Glutamatergic neuron (in vitro differentiated cells): ENCODE data around the gene SAMD15. TPM values are rescaled to one million over a fixed set of nuclear protein-coding genes. Genes with fewer than 3 reads are reported as not detected.

Experiments used
- DNase-seq: peaks from one replicate; pipeline ENCODE4 v3.0.0; 2022
- H3K27ac Mint-ChIP-seq: one replicate; pipeline ENCODE4 v1.8.0; 2020; ENCODE audit warnings: mild to moderate bottlenecking, mixed read lengths, inconsistent platforms; ENCODE audit not compliant: unreplicated experiment
- H3K27me3 Mint-ChIP-seq: one replicate; pipeline ENCODE4 v1.8.0; 2020; ENCODE audit warnings: mild to moderate bottlenecking, moderate library complexity, mixed read lengths, inconsistent platforms; ENCODE audit not compliant: unreplicated experiment
- H3K36me3 Mint-ChIP-seq: one replicate; pipeline ENCODE4 v1.8.0; 2020; ENCODE audit warnings: mild to moderate bottlenecking, mixed read lengths, inconsistent platforms; ENCODE audit not compliant: unreplicated experiment
- H3K4me1 Mint-ChIP-seq: one replicate; pipeline ENCODE4 v1.8.0; 2020; ENCODE audit warnings: mild to moderate bottlenecking, low read depth, mixed read lengths, inconsistent platforms; ENCODE audit not compliant: unreplicated experiment
- H3K4me3 Mint-ChIP-seq: one replicate; pipeline ENCODE4 v1.8.0; 2020; ENCODE audit warnings: mild to moderate bottlenecking, mixed read lengths, inconsistent platforms; ENCODE audit not compliant: unreplicated experiment
- H3K9me3 Mint-ChIP-seq: one replicate; pipeline ENCODE4 v1.8.0; 2020; ENCODE audit warnings: mild to moderate bottlenecking, moderate library complexity, mixed read lengths, inconsistent platforms; ENCODE audit not compliant: unreplicated experiment
- total RNA-seq: library from RNA; stranded (reverse); fragmentation: NEBNext Ultra II Directional; extraction: Animal tissue kit (Norgen Biotek cat#: 25700); gene quantifications from one replicate; pipeline ENCODE4 v1.2.1, GENCODE V29; 2021; ENCODE audit not compliant: unreplicated experiment
- TF ChIP-seq, protein P1 (sequence below): fragments of 200-600 bp; sonication (generic); IDR thresholded peaks from one replicate; pipeline ENCODE4 v1.5.0; 2021; ENCODE audit not compliant: partially characterized antibody, unreplicated experiment

SAMD15 gene
- total RNA-seq, 1 donor from 2014 or later = 0.47 TPM

DNA sequence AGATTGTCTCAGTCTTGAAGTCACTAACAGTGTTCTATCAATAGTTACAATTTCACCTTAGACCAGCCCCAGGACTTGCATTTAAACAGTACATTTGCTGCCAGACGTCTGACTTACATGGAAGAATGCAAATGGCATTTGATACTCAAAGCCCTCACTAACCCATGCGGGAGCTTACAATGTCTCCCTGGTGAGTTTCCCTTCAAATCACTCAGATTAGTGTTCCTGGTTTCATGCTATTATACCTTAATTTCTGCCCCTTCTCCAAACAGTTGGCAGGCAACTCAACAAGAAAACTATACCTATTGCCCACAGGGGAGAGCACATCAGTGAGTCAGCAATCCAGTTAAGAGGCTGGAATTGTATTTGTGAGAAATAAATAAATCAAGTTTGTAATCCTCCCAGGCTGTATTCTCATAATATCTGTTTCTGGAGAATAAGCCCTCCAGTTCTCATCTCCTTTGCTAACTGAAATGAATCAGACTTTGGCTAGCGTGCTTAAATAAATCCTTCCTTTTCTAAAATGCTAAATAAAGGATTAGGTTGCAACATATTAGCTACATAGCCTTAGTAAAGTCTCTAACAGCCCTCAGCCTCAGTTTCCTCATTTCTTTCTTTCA, 32.7 kb upstream of the SAMD15 start:
- Mint-ChIP-seq H3K27me3 (peaks cover 2% of the 10 kb centered on the region), H3K4me1 (peaks cover 13% of the 10 kb centered on the region), H3K9me3 (peaks cover 4% of the 10 kb centered on the region), H3K36me3 (no peaks in the 10 kb centered on the region), H3K27ac (no peak overlapping the region), H3K4me3 (no peak overlapping the region)
- no peak for DNase-seq
- TF ChIP-seq, protein P1, sequence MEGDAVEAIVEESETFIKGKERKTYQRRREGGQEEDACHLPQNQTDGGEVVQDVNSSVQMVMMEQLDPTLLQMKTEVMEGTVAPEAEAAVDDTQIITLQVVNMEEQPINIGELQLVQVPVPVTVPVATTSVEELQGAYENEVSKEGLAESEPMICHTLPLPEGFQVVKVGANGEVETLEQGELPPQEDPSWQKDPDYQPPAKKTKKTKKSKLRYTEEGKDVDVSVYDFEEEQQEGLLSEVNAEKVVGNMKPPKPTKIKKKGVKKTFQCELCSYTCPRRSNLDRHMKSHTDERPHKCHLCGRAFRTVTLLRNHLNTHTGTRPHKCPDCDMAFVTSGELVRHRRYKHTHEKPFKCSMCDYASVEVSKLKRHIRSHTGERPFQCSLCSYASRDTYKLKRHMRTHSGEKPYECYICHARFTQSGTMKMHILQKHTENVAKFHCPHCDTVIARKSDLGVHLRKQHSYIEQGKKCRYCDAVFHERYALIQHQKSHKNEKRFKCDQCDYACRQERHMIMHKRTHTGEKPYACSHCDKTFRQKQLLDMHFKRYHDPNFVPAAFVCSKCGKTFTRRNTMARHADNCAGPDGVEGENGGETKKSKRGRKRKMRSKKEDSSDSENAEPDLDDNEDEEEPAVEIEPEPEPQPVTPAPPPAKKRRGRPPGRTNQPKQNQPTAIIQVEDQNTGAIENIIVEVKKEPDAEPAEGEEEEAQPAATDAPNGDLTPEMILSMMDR = no peak

DNA sequence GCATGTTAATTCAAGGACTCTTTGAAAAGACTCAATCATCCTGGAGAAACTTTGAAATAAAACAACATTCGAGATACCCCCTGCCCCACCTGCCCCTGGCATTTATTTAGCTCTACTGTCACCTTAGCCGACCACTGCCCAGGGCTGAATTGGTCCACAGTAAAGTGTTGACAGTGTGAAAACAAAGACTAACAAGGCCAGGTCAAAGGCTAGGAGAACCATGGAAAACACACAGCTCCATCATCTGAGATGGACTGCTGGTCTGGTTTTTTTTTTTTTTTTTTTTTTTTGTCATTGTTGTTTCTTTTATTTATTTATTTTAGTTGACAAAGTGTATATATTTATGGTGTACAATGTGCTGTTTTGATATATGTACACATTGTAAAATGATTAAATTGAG, 30.7 kb upstream of the SAMD15 start:
- H3K4me1 Mint-ChIP-seq = peaks cover 13% of the 10 kb centered on the region
- no peak overlapping the region for H3K27ac Mint-ChIP-seq
- no peaks in the 10 kb centered on the region for H3K36me3 Mint-ChIP-seq
- no peak for DNase-seq
- H3K4me3 Mint-ChIP-seq = no peak overlapping the region
- peaks cover 2% of the 10 kb centered on the region for H3K27me3 Mint-ChIP-seq
- H3K9me3 Mint-ChIP-seq = peaks cover 4% of the 10 kb centered on the region
- TF ChIP-seq, protein P1 = no peak

DNA sequence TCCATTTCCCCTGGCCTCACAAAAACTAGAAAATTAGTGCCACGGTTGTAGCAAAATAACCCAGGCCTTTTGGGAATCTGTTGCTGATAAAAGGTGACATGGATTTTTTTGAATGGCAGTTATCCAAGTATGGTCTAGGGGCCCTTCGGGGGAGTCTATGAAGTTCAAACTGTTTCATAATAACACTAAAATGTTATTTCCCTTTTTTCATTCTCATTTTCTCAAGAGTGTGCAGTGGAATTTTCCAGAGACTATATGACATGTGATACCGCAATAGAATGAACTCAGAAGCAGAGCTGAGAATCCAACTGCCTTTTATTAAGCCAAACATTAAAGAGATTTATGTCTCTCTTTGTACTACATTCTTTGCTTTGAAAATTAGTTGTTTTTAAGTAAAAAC, 29.4 kb upstream of the SAMD15 start:
- Mint-ChIP-seq H3K4me3 (no peak overlapping the region), H3K27ac (no peak overlapping the region), H3K4me1 (peaks cover 13% of the 10 kb centered on the region), H3K9me3 (peaks cover 4% of the 10 kb centered on the region), H3K36me3 (no peaks in the 10 kb centered on the region), H3K27me3 (peaks cover 2% of the 10 kb centered on the region)
- no peak for DNase-seq
- TF ChIP-seq, protein P1 = no peak

DNA sequence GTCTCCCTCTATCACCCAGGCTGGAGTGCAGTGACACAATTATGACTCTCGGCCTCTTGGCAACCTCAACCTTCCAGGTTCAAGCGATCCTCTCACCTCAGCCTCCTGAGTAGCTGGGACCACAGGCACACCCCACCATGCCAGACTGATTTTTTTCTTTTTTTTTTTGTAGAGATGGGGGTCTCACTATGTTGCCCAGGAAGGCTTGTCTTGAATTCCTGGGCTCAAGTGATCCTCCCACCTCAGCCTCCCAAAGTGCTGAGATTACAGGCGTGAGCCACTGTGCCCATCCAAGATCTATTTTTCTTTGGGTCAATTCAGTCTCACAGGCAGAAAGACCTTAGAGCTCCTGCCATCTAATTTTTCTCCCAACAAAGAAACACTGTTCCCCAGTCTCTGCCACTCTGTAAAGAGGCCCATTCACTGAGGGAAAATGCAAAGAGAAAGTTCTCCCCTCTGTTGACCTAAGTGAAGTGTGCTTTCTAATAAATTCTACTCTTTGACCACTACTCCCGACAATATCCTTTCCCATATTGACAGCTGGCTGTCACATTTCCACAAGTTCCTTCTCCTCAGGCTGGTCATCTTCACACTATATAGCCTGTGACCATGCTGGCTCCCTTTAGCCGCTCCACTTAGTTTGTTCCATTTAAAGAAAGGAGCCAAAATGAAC, 23.6 kb upstream of the SAMD15 start:
- Mint-ChIP-seq H3K4me3 (no peak overlapping the region), H3K4me1 (no peaks in the 10 kb centered on the region), H3K36me3 (no peaks in the 10 kb centered on the region), H3K9me3 (no peaks in the 10 kb centered on the region), H3K27me3 (no peaks in the 10 kb centered on the region), H3K27ac (no peak overlapping the region)
- TF ChIP-seq, protein P1 = no peak
- DNase-seq = no peak

DNA sequence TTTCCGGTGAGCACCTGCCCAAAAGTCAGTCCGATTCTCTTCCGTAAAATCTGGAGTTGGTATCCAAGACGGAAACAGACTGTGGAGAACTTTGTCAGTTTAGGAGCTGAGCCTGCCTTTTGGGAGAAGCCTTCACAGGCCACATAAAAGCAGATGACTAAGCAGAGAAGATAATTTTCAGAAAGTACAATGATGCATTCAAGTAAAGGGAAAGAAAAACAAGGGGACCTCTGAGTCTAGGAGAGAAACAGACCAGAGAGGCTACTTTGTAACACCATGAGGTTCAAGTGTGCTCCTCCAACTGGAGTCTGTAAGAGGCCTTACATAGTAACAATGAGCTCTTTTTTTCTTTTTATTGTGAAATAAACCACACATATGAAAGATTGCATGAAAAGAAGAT, 21.4 kb upstream of the SAMD15 start:
- no peaks in the 10 kb centered on the region for H3K36me3 Mint-ChIP-seq
- DNase-seq = no peak
- no peaks in the 10 kb centered on the region for H3K27me3 Mint-ChIP-seq
- H3K4me1 Mint-ChIP-seq = no peaks in the 10 kb centered on the region
- no peak overlapping the region for H3K4me3 Mint-ChIP-seq
- TF ChIP-seq, protein P1 = no peak
- H3K27ac Mint-ChIP-seq = no peak overlapping the region
- H3K9me3 Mint-ChIP-seq = no peaks in the 10 kb centered on the region
